Dermis microvascular lymphatic vessel endothelial cell (primary cell): ENCODE data around the gene CTNNA1. TPM values are rescaled to one million over a fixed set of nuclear protein-coding genes. Genes with fewer than 3 reads are reported as not detected.

ENCODE experiments used
- total RNA-seq: library from RNA; depleted of rRNA; stranded (reverse); fragments of >200 nt; gene quantifications from 2 replicates; pipeline ENCODE4 v1.2.1, GENCODE V29; 2014

CTNNA1 gene
- total RNA-seq, 1 donor from 2014 or later, result 515 TPM

Other genes starting within 250 kb of the CTNNA1 start
- 87.4 and 96.5 TPM in 2 replicates for gene ETF1, start 210.2 kb upstream of the CTNNA1 start, total RNA-seq
- gene HSPA9, start 178.0 kb upstream of the CTNNA1 start, total RNA-seq, result 212 and 213 TPM in 2 replicates
- gene LRRTM2, start 121.9 kb downstream of the CTNNA1 start, total RNA-seq, result 1.4 and 1.5 TPM in 2 replicates